Daoy (cell line): ENCODE measurements around the gene ABCA1. TPM values are rescaled to one million over a fixed set of nuclear protein-coding genes. Genes with fewer than 3 reads are reported as not detected.
"Not testable (repeated sequence)": the region's sequence is repeated elsewhere in the genome, so short reads cannot be mapped to it uniquely, and the experiment has no call there.

Source experiments
- DNase-seq: peaks from one replicate; pipeline ENCODE4 v3.0.0-alpha.2; 2015; ENCODE audit warnings: low read depth
- total RNA-seq: library from RNA; depleted of rRNA; stranded (reverse); fragments of >200 nt; shearing (Covaris generic); gene quantifications from 2 replicates; pipeline ENCODE4 v1.2.3, GENCODE V29; 2014; rRNA removed

Gene ABCA1
- total RNA-seq, 1 experiment from 2014 or later, result 0.74 TPM

GRCh38 chr9:104769655-104770054 lies 158.3 kb downstream of the ABCA1 start:
- DNase-seq, result no peak

- DNase-seq, result not testable (repeated sequence)
Observed at GRCh38 chr9:104769029-104769428, 158.9 kb downstream of the ABCA1 start.

GRCh38 chr9:104767507-104767906 lies 160.4 kb downstream of the ABCA1 start:
- DNase-seq, result no peak

- DNase-seq, result no peak
Observed at GRCh38 chr9:104766025-104766424, 161.9 kb downstream of the ABCA1 start.

GRCh38 chr9:104765138-104765537 lies 162.8 kb downstream of the ABCA1 start:
- no peak for DNase-seq

- DNase-seq, result no peak
Observed at GRCh38 chr9:104758974-104759373, 169.0 kb downstream of the ABCA1 start.

- no peak for DNase-seq
Observed at GRCh38 chr9:104750185-104750767, 177.7 kb downstream of the ABCA1 start.

- DNase-seq, result peak; percentile 25
Observed at GRCh38 chr9:104748359-104749031, 179.5 kb downstream of the ABCA1 start.

GRCh38 chr9:104747565-104748358 lies 180.2 kb downstream of the ABCA1 start, which contains the start of gene NIPSNAP3A:
NIPSNAP3A (plus strand) TSS chr9:104747683; CDS start chr9:104747793, 110 bp downstream.
- DNase-seq, result peak; percentile 90

GRCh38 chr9:104747245-104747564 lies 180.8 kb downstream of the ABCA1 start:
- DNase-seq, result no peak

GRCh38 chr9:104746798-104747197 lies 181.2 kb downstream of the ABCA1 start:
- DNase-seq, result no peak

GRCh38 chr9:104746285-104746684 lies 181.7 kb downstream of the ABCA1 start:
- no peak for DNase-seq

- DNase-seq, result no peak
Observed at GRCh38 chr9:104745852-104746251, 182.1 kb downstream of the ABCA1 start.

GRCh38 chr9:104743376-104743985 lies 184.5 kb downstream of the ABCA1 start:
- peak; percentile 75 for DNase-seq

- DNase-seq, result no peak
Observed at GRCh38 chr9:104740621-104741020, 187.3 kb downstream of the ABCA1 start.

GRCh38 chr9:104738452-104738851 lies 189.5 kb downstream of the ABCA1 start:
- no peak for DNase-seq

Other genes starting within 250 kb of the ABCA1 start
- gene OR13D1, start 233.6 kb downstream of the ABCA1 start, total RNA-seq, result not detected in 2 replicates
- gene NIPSNAP3A, start 180.5 kb downstream of the ABCA1 start, total RNA-seq, result 19.1 and 20.7 TPM in 2 replicates
- 0.06 TPM in 1 of 2 replicates, not detected in the other for gene NIPSNAP3B, start 164.0 kb downstream of the ABCA1 start, total RNA-seq